ENCODE measurements around the gene TSPAN12. TPM values are rescaled to one million over a fixed set of nuclear protein-coding genes. Genes with fewer than 3 reads are reported as not detected.

Gene TSPAN12
- 3.1 and 3.4 TPM in 2 replicates for total RNA-seq

GRCh38 chr7:120857588-120858573, at the start of gene TSPAN12:
TSPAN12 (minus strand) TSS chr7:120858144; CDS start chr7:120856763, 1,381 bp downstream.

Other genes starting within 250 kb of the TSPAN12 start
- 18.8 and 22.3 TPM in 2 replicates for gene ING3, start 92.6 kb upstream of the TSPAN12 start, total RNA-seq
- gene CPED1, start 130.6 kb upstream of the TSPAN12 start, total RNA-seq, result 35.5 and 41.6 TPM in 2 replicates